ENCODE measurements around the gene ALOX15.

DNA sequence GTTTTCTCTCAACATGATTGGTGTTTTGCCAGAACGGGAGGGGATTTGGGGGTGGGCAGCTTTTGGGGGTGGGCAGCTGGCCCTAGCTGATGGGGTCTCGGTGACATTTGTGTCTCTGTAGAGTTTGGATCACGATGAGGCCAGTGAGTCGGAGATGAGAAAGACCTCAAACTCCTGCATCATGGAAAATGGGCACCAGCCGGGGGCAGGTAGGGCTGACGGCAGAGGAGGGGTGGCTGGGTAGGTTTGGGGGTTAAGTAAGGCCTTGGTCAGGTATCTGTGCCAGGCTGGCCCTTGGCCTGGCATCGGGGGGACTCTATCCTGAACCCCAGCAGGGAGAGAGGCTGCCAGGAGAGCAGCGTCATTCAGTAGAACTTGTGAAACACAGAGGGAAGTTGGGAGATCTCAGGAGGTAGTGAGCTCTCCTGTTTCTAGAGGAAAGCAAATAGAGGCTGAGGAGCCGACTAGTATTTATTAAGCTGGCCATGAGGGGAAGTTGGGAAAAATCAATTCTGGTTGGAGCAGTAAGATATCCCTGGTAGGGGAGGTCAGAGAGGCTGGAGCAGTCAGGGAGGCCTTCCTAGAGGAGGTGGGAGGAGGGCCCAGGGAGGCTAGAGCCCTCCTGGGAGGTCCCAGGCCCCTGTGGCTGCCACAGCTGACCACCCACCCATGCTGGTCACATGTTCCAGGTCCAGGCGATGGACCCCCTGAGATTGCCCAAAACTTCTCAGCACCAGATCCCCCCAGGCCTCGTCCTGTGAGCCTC, 49.1 kb downstream of the ALOX15 start:
- TF ChIP-seq CTCF (IDR thresholded peaks at IDR 0.05) (no peak), EP300 (IDR thresholded peaks at IDR 0.05) (no peak), POLR2A (IDR thresholded peaks at IDR 0.05) (no peak)

Measured in ovary (tissue), 3 donors.